MM.1S (cell line): ENCODE data around the gene TSHZ2.

Source experiments
- EZH2 ChIP-seq: fragments of 300-600 bp; sonication (generic); optimal IDR thresholded peaks from 2 replicates; pipeline ENCODE3; 2017; ENCODE audit warnings: low read depth, mild to moderate bottlenecking, antibody characterized with exemption, low read length, mixed read lengths
- TF ChIP-seq, protein P1 (sequence below): fragments of 300-600 bp; sonication (generic); IDR thresholded peaks from 2 replicates; pipeline ENCODE4 v1.5.1; 2016; ENCODE audit warnings: antibody characterized with exemption, low read length, mixed read lengths

DNA sequence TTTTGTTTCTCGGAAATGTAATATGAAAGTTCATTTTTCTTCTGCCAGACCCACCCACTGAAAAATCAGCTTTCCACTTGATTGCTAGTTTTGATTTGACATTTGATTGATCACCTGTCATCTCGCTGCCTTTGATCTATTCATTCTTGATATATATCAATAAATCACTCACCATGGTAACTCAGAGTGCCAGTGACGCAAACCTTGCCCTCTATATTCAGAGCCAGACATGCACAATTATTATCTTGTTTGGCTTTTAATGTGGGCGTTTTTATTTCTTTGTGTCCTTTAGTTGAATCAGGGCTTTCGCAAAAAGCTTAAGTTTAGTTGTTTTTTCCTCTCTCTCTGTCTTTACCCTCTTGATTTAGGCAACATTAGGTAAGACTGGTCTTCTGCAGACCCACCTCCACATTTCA is 2.0 kb downstream of the TSHZ2 start:
- no peak for TF ChIP-seq EZH2
- TF ChIP-seq, protein P1, sequence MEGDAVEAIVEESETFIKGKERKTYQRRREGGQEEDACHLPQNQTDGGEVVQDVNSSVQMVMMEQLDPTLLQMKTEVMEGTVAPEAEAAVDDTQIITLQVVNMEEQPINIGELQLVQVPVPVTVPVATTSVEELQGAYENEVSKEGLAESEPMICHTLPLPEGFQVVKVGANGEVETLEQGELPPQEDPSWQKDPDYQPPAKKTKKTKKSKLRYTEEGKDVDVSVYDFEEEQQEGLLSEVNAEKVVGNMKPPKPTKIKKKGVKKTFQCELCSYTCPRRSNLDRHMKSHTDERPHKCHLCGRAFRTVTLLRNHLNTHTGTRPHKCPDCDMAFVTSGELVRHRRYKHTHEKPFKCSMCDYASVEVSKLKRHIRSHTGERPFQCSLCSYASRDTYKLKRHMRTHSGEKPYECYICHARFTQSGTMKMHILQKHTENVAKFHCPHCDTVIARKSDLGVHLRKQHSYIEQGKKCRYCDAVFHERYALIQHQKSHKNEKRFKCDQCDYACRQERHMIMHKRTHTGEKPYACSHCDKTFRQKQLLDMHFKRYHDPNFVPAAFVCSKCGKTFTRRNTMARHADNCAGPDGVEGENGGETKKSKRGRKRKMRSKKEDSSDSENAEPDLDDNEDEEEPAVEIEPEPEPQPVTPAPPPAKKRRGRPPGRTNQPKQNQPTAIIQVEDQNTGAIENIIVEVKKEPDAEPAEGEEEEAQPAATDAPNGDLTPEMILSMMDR = no peak
